ENCODE results near the gene NMU. TPM values are rescaled to one million over a fixed set of nuclear protein-coding genes. Genes with fewer than 3 reads are reported as not detected.

NMU gene
- total and polyA plus RNA-seq, 9 of the 15 experiments (the other 6 are each of a cell fraction or from before 2014, with no cell fraction given), result 73.8 to 846 (median 599) TPM

DNA sequence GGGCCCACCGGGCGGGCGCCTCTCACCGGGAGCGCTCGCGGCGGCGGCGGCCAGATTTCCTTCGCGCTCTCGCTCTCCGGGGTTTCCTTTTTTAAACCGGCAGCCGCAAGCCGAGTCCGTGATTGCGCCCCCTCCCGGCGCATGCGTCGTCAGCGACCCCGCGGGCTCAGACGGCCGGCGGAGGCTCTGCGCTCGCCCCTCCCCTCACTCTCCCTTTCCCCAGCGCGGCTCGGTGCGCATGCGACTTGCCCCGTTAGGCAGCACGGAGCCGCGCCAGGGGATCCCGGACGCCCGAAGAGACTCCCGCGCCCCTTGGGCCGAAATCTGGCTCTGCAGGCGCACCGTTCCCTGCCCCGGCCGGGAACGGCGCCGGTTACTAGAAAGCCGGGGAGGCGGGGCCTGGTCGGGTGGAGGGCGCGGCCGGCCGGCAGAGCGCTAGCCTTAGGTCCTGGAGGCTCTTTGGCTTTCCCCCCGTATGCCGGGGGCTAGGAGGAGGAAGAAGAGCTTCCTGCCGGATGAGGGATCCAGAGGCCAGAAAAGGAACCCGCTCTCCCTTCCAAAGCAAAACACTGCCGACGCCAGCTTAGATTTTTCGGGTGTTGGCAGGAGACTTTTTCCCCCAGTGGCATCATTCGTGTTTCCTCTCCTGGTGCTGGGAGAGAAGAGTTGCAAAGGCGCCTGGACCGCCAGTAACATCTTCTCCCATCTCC lies 89.2 kb downstream of the NMU start, which contains the start of gene CLOCK (continued):
- TF ChIP-seq HMG20B (CRISPR knock-in tag; IDR thresholded peaks at IDR 0.05), result no peak
- TF ChIP-seq SMARCB1 (IDR thresholded peaks at IDR 0.05; ENCODE audit: insufficient read length, low read depth), result no peak
- TF ChIP-seq SNIP1 (IDR thresholded peaks at IDR 0.05; ENCODE audit: low read depth), result 0 out of 2 replicates have a peak, but pooled peaks have one; percentile 50
- no peak for TF ChIP-seq NCOA4 (IDR thresholded peaks at IDR 0.05; ENCODE audit: partially characterized antibody)
- no peak for TF ChIP-seq EZH2 (IDR thresholded peaks at IDR 0.05; ENCODE audit: borderline replicate concordance, low read depth, low read length)
- TF ChIP-seq ZNF668 (CRISPR knock-in tag; IDR thresholded peaks at IDR 0.05), result no peak
- no peak for TF ChIP-seq SIN3B (IDR thresholded peaks at IDR 0.05; ENCODE audit: low read depth)
- TF ChIP-seq ZC3H8 (IDR thresholded peaks at IDR 0.05), result no peak
- TF ChIP-seq HCFC1 (IDR thresholded peaks at IDR 0.05; ENCODE audit: low read depth, low read length), result peak; percentile 34; the same call in 1 of the 2 replicates
- TF ChIP-seq KAT8 (IDR thresholded peaks at IDR 0.05; ENCODE audit: low read depth), result no peak
- TF ChIP-seq, protein P1, sequence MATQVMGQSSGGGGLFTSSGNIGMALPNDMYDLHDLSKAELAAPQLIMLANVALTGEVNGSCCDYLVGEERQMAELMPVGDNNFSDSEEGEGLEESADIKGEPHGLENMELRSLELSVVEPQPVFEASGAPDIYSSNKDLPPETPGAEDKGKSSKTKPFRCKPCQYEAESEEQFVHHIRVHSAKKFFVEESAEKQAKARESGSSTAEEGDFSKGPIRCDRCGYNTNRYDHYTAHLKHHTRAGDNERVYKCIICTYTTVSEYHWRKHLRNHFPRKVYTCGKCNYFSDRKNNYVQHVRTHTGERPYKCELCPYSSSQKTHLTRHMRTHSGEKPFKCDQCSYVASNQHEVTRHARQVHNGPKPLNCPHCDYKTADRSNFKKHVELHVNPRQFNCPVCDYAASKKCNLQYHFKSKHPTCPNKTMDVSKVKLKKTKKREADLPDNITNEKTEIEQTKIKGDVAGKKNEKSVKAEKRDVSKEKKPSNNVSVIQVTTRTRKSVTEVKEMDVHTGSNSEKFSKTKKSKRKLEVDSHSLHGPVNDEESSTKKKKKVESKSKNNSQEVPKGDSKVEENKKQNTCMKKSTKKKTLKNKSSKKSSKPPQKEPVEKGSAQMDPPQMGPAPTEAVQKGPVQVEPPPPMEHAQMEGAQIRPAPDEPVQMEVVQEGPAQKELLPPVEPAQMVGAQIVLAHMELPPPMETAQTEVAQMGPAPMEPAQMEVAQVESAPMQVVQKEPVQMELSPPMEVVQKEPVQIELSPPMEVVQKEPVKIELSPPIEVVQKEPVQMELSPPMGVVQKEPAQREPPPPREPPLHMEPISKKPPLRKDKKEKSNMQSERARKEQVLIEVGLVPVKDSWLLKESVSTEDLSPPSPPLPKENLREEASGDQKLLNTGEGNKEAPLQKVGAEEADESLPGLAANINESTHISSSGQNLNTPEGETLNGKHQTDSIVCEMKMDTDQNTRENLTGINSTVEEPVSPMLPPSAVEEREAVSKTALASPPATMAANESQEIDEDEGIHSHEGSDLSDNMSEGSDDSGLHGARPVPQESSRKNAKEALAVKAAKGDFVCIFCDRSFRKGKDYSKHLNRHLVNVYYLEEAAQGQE (IDR thresholded peaks at IDR 0.05; ENCODE audit: borderline replicate concordance), result peak; percentile 51
- TF ChIP-seq, protein P1 (CRISPR knock-in tag; IDR thresholded peaks at IDR 0.05; ENCODE audit: low read depth), result no peak; the same call in 1 of the 2 replicates
- TF ChIP-seq CHD2 (IDR thresholded peaks at IDR 0.05; ENCODE audit: low read depth, low read length), result no peak
- TF ChIP-seq SREBF2 (CRISPR knock-in tag; IDR thresholded peaks at IDR 0.05), result no peak
- peak; percentile 38; the same call in 1 of the 2 replicates for TF ChIP-seq FOXP1 (CRISPR knock-in tag; IDR thresholded peaks at IDR 0.05)
- no peak for TF ChIP-seq BHLHE40 (IDR thresholded peaks at IDR 0.05; ENCODE audit: low read length)
- TF ChIP-seq FOXM1 (IDR thresholded peaks at IDR 0.05; ENCODE audit: low read depth), result no peak
- no peak for TF ChIP-seq FOXM1 (CRISPR knock-in tag; IDR thresholded peaks at IDR 0.05; ENCODE audit: low read depth)
- peak; percentile 52 to 65 (median 54); a peak in 5 of 6 replicates for TF ChIP-seq CTCF (IDR thresholded peaks at IDR 0.05 in 2 of 3, conservative IDR thresholded peaks at IDR 0.05 in 1 of 3; ENCODE audit: insufficient read depth in 2 of 3, low read depth in 1 of 3, low read length in 3 of 3)
- TF ChIP-seq KLF16 (IDR thresholded peaks at IDR 0.05), result no peak
- TF ChIP-seq CEBPB (tag; IDR thresholded peaks at IDR 0.05), result no peak
- TF ChIP-seq TEAD2 (tag; IDR thresholded peaks at IDR 0.05), result no peak

Measured in K562 (cell line).